Endothelial cell of umbilical vein (primary cell): ENCODE data around the gene CREBZF. TPM values are rescaled to one million over a fixed set of nuclear protein-coding genes. Genes with fewer than 3 reads are reported as not detected.

Experiments
- BruUV-seq: library from RNA; stranded (reverse); fragments of 400-500 nt; replicated peaks from 2 replicates; lab custom pipeline; 2021; lab: Mats Ljungman, UMichigan
- CTCF ChIA-PET: fragments of 300-600, 350-600 bp; sonication (Branson Sonifier 250); formaldehyde crosslinking; loops from one replicate; lab custom pipeline; 2021; ENCODE audit warnings: antibody characterized with exemption, inconsistent platforms; lab: Charles Lee
- POLR2A ChIA-PET: fragments of 300-600, 350-600 bp; sonication (Branson Sonifier 250); formaldehyde crosslinking; loops from one replicate; lab custom pipeline; 2021; ENCODE audit warnings: antibody characterized with exemption, inconsistent platforms; lab: Charles Lee
- DNase-seq: peaks from one replicate; pipeline ENCODE4 v3.0.0-alpha.2; 2011; ENCODE audit warnings: low read depth, low spot score
- FAIRE-seq: peaks from 2 replicates; lab custom pipeline; 2011; peaks lifted over from hg19 to GRCh38; lab: Jason Lieb, UNC
- H2AFZ ChIP-seq: 2 replicates; pipeline ENCODE4 v1.6.0; 2012; ENCODE audit warnings: low read depth, low read length, control low read depth, inconsistent platforms
- H3K27ac ChIP-seq: 2 replicates; pipeline ENCODE4 v1.5.1; 2011; ENCODE audit warnings: low read depth, mild to moderate bottlenecking, control low read depth, low read length, moderate library complexity; ENCODE audit not compliant: insufficient read depth
- H3K27me3 ChIP-seq, 2 experiments: 2 replicates each; pipeline versions ENCODE4 v1.6.0 to v1.6.1; 2011; ENCODE audit warnings: low read length in 2 of 2, mixed read lengths in 1 of 2; ENCODE audit not compliant: control insufficient read depth in 2 of 2, insufficient read depth in 2 of 2
- H3K36me3 ChIP-seq, 2 experiments: 2 replicates in 1 of 2; 3 replicates in 1 of 2; pipeline ENCODE4 v1.5.1; 2011; ENCODE audit warnings: low read length in 2 of 2, mild to moderate bottlenecking in 1 of 2, moderate library complexity in 1 of 2; ENCODE audit not compliant: control insufficient read depth in 2 of 2, insufficient read depth in 2 of 2; ENCODE audit errors: extremely low read depth in 1 of 2
- H3K4me1 ChIP-seq: 3 replicates; pipeline ENCODE4 v1.5.1; 2011; ENCODE audit warnings: mild to moderate bottlenecking, low read length; ENCODE audit not compliant: control insufficient read depth, insufficient read depth; ENCODE audit errors: extremely low read depth
- H3K4me2 ChIP-seq: 2 replicates; pipeline ENCODE4 v1.6.1; 2011; ENCODE audit warnings: low read length, control low read depth, mixed read lengths; ENCODE audit not compliant: insufficient read depth
- H3K4me3 ChIP-seq, 3 experiments: fragments of 200-600 bp in 1 of 3; sonication (generic), shearing (Covaris generic) in 1 of 3; replicated peaks in 1 of 3; 2 replicates each; pipeline ENCODE4 v1.5.1; 2011 to 2016; ENCODE audit warnings: control low read depth in 3 of 3, low read length in 3 of 3, mild to moderate bottlenecking in 2 of 3, inconsistent platforms in 1 of 3, low read depth in 1 of 3, moderate library complexity in 1 of 3; ENCODE audit not compliant: insufficient read depth in 1 of 3
- H3K79me2 ChIP-seq: 2 replicates; pipeline ENCODE4 v1.6.0; 2012; ENCODE audit warnings: low read length, inconsistent platforms; ENCODE audit not compliant: control insufficient read depth, insufficient read depth
- H3K9ac ChIP-seq: replicated peaks from 2 replicates; pipeline ENCODE3; 2011; ENCODE audit warnings: low read length, control low read depth; ENCODE audit not compliant: insufficient read depth; ENCODE audit errors: extremely low read depth
- H3K9me1 ChIP-seq: replicated peaks from 3 replicates; pipeline ENCODE4 v1.6.0; 2011; ENCODE audit warnings: mild to moderate bottlenecking, low read length; ENCODE audit not compliant: control insufficient read depth, insufficient read depth; ENCODE audit errors: extremely low read depth
- H3K9me3 ChIP-seq: replicated peaks from 2 replicates; pipeline ENCODE4 v1.5.1; 2012; ENCODE audit warnings: low read length, inconsistent platforms; ENCODE audit not compliant: control insufficient read depth, insufficient read depth
- H4K20me1 ChIP-seq: replicated peaks from 2 replicates; pipeline ENCODE3; 2011; ENCODE audit warnings: mild to moderate bottlenecking, low read length; ENCODE audit not compliant: control insufficient read depth, insufficient read depth; ENCODE audit errors: extremely low read depth
- CTCF ChIP-seq, 2 donors: IDR thresholded peaks; 1 replicate in 1 of 2; 2 replicates in 1 of 2; pipeline ENCODE4 v1.5.1; 2011; ENCODE audit warnings: low read length in 2 of 2, mild to moderate bottlenecking in 2 of 2, moderate library complexity in 2 of 2, control low read depth in 1 of 2, inconsistent platforms in 1 of 2, low read depth in 1 of 2; ENCODE audit not compliant: insufficient read depth in 1 of 2; ENCODE audit errors: extremely low read depth in 1 of 2
- EZH2 ChIP-seq: IDR thresholded peaks from 2 replicates; pipeline ENCODE4 v1.6.1; 2012; ENCODE audit warnings: borderline replicate concordance, low read depth, mild to moderate bottlenecking, moderate library complexity, low read length, inconsistent platforms; ENCODE audit not compliant: severe bottlenecking
- FOS ChIP-seq: IDR thresholded peaks from 2 replicates; pipeline ENCODE4 v1.6.1; 2011; ENCODE audit warnings: mild to moderate bottlenecking, low read length, moderate library complexity, borderline replicate concordance; ENCODE audit not compliant: insufficient read depth
- GATA2 ChIP-seq: IDR thresholded peaks from 2 replicates; pipeline ENCODE4 v1.7.0; 2011; ENCODE audit warnings: low read depth, mild to moderate bottlenecking, moderate library complexity, mixed read lengths, low read length; ENCODE audit not compliant: insufficient read length, insufficient read depth
- JUN ChIP-seq: IDR thresholded peaks from 2 replicates; pipeline ENCODE4 v1.6.1; 2011; ENCODE audit warnings: borderline replicate concordance, low read depth; ENCODE audit not compliant: insufficient read length, insufficient read depth
- MYC ChIP-seq: IDR thresholded peaks from one replicate; pipeline ENCODE4 v1.6.1; 2011; ENCODE audit warnings: mild to moderate bottlenecking, low read depth, low read length
- POLR2A ChIP-seq: IDR thresholded peaks from 2 replicates; pipeline ENCODE4 v1.6.1; 2012; ENCODE audit warnings: low read depth, mild to moderate bottlenecking, control low read depth, low read length
- POLR2AphosphoS5 ChIP-seq: IDR thresholded peaks from 2 replicates; pipeline ENCODE4 v1.6.1; 2012; ENCODE audit warnings: low read depth, mild to moderate bottlenecking, control low read depth, low read length, moderate library complexity; ENCODE audit not compliant: insufficient read depth
- dilution Hi-C: fragments of 300-500 bp; cut with MboI; formaldehyde crosslinking; loops from one replicate; pipeline ENCODE4 v1.15.0; 2019; ENCODE audit warnings: low sequenced_read_pairs; ENCODE audit not compliant: extremely low pct_ligation_motif_present
- intact Hi-C: fragments of 100-400 bp; cut with micrococcal nuclease; formaldehyde crosslinking; loops from one replicate; pipeline ENCODE4 v1.10.0; 2022
- polyA plus RNA-seq, 4 experiments: library from polyadenylated mRNA; depleted of rRNA in 3 of 4; stranded (reverse) in 3 of 4; unstranded in 1 of 4; fragments of >200 nt; gene quantifications; 2 replicates each; pipeline versions ENCODE4 v1.2.1 to v1.2.3, GENCODE V29; 2011 to 2012; ENCODE audit warnings: missing spikeins in 1 of 4
- total RNA-seq: library from RNA; stranded (reverse); gene quantifications from 2 replicates; pipeline ENCODE4 v1.2.3, GENCODE V29; 2021
- TF ChIP-seq, protein P1 (sequence below): IDR thresholded peaks from 2 replicates; pipeline ENCODE4 v1.6.1; 2011; ENCODE audit not compliant: insufficient read depth, insufficient read length

Gene CREBZF
- total and polyA plus RNA-seq, 2 donors (not counting 3 experiments of a cell fraction or from before 2014, with no cell fraction given), result 15.5 to 35.5 TPM

DNA sequence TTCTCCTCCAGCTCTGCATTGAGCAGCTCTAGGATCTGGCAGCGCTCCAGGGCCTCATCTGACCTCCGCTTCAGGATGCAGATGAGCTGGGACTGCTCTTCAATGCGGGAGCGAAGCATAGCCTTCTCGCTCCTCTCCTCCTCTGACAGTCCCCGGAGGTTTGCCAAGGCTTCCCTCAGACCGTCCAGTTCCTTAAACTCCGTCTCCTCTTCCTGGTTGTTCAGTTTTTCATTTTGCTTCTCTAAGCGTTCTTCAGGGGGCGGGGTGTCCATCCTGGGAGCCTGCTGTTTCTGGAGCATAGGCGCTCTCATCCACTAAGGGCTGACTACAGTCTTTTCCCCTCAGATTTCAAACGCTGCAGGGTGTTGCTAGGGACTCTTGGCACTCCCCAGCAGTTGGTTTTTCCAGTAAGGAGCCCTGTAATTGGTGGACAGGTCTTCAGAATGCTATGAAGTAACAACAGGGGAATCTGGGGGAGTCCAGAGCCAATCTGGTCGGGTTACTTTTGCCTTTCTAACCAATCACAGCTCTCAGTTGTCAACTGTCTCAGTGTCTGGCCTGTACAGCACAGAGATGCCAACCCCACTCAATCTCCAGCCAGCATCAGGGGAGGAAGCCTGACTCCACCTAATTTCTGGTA, 21.0 kb upstream of the CREBZF start, which contains the start of gene CCDC89:
Gene CCDC89 (minus strand): TSS at position 376 of the 640 bp plus-strand sequence. CDS start 65 bp downstream, at position 311.
- no peak for DNase-seq

More for the DNA sequence above, 21.0 kb upstream of the CREBZF start, which contains the start of gene CCDC89:
- intact Hi-C loops, result no loop called here
- H2AFZ ChIP-seq, result no peak within 1 kb of the TSS
- no peak within 1 kb of the TSS for H3K4me2 ChIP-seq
- peaks cover 4% of the 10 kb centered on the region for H3K4me1 ChIP-seq
- H3K9me1 ChIP-seq, result no peaks in the 10 kb centered on the region
- no peak within 1 kb of the TSS for H3K27ac ChIP-seq
- H3K36me3 ChIP-seq, result no peaks in the 10 kb centered on the region
- H3K9me3 ChIP-seq, result no peaks in the 10 kb centered on the region
- H3K27me3 ChIP-seq, result peaks cover 4 to 10% of the 10 kb centered on the region in 2 experiments
- TF ChIP-seq JUN (no peak), POLR2AphosphoS5 (no peak), POLR2A (no peak), MYC (no peak), FOS (no peak), CTCF (IDR thresholded peaks at IDR 0.05; ENCODE audit: extremely low read depth in 1 of 2, insufficient read depth in 1 of 2, low read depth in 1 of 2, low read length in 2 of 2) (no peak), GATA2 (no peak), EZH2 (no peak)
- TF ChIP-seq, protein P1, sequence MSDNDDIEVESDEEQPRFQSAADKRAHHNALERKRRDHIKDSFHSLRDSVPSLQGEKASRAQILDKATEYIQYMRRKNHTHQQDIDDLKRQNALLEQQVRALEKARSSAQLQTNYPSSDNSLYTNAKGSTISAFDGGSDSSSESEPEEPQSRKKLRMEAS, result no peak
- H3K79me2 ChIP-seq, result no peaks in the 10 kb centered on the region
- H4K20me1 ChIP-seq, result no peaks in the 10 kb centered on the region
- ChIA-PET CTCF (interaction anchor here (0.7 to 2.2 kb wide), 3 partner anchors 14 to 121 kb away, joined by 3 to 12 read pairs (median 3); no protein-coding TSS in a partner anchor), POLR2A (no interaction called here)
- H3K9ac ChIP-seq, result no peak within 1 kb of the TSS
- no TSS peak for BruUV-seq
- no peak within 1 kb of the TSS for H3K4me3 ChIP-seq
- FAIRE-seq, result no peak
- dilution Hi-C loops, result no loop called here
